Measurements from ENCODE around the gene MCM3. TPM values are rescaled to one million over a fixed set of nuclear protein-coding genes. Genes with fewer than 3 reads are reported as not detected.

MCM3 gene
- total RNA-seq, 1 donor from 2014 or later: 122 TPM

GRCh38 chr6:52306972-52307870 is 22.7 kb upstream of the MCM3 start:
- H3K36me3 Mint-ChIP-seq: no peaks in the 10 kb centered on the region
- TF ChIP-seq CTCF (conservative IDR thresholded peaks at IDR 0.05): no peak
- peaks cover 31% of the 10 kb centered on the region for H3K4me1 Mint-ChIP-seq (ENCODE audit: unreplicated experiment)
- H3K27ac Mint-ChIP-seq: peak overlapping the region; percentile 80
- no peak for DNase-seq (ENCODE audit: extremely low spot score, unreplicated experiment)
- H3K4me3 Mint-ChIP-seq: peak overlapping the region; percentile 68
- no peaks in the 10 kb centered on the region for H3K9me3 Mint-ChIP-seq
- H3K27me3 Mint-ChIP-seq: no peaks in the 10 kb centered on the region

GRCh38 chr6:52305948-52306767 is 21.6 kb upstream of the MCM3 start:
- Mint-ChIP-seq H3K27me3 (no peaks in the 10 kb centered on the region), H3K27ac (peak overlapping the region; percentile 68), H3K4me3 (no peak overlapping the region), H3K36me3 (no peaks in the 10 kb centered on the region), H3K9me3 (no peaks in the 10 kb centered on the region), H3K4me1 (ENCODE audit: unreplicated experiment) (peaks cover 29% of the 10 kb centered on the region)
- no peak for TF ChIP-seq CTCF (conservative IDR thresholded peaks at IDR 0.05)
- DNase-seq (ENCODE audit: extremely low spot score, unreplicated experiment): no peak

- Mint-ChIP-seq H3K4me1 (ENCODE audit: unreplicated experiment) (peaks cover 29% of the 10 kb centered on the region), H3K27ac (peak overlapping the region; percentile 68), H3K36me3 (no peaks in the 10 kb centered on the region), H3K9me3 (no peaks in the 10 kb centered on the region), H3K4me3 (no peak overlapping the region), H3K27me3 (no peaks in the 10 kb centered on the region)
- DNase-seq (ENCODE audit: extremely low spot score, unreplicated experiment): no peak
- TF ChIP-seq CTCF (conservative IDR thresholded peaks at IDR 0.05): no peak
Observed at GRCh38 chr6:52305411-52305810, 20.9 kb upstream of the MCM3 start.

- H3K27me3 Mint-ChIP-seq: no peaks in the 10 kb centered on the region
- H3K9me3 Mint-ChIP-seq: no peaks in the 10 kb centered on the region
- H3K36me3 Mint-ChIP-seq: no peaks in the 10 kb centered on the region
- TF ChIP-seq CTCF (conservative IDR thresholded peaks at IDR 0.05): no peak
- no peak for DNase-seq (ENCODE audit: extremely low spot score, unreplicated experiment)
- peaks cover 29% of the 10 kb centered on the region for H3K4me1 Mint-ChIP-seq (ENCODE audit: unreplicated experiment)
- no peak overlapping the region for H3K4me3 Mint-ChIP-seq
- peak overlapping the region; percentile 68 for H3K27ac Mint-ChIP-seq
Observed at GRCh38 chr6:52304983-52305390, 20.4 kb upstream of the MCM3 start.

GRCh38 chr6:52303178-52303577 is 18.6 kb upstream of the MCM3 start:
- no peak for DNase-seq (ENCODE audit: extremely low spot score, unreplicated experiment)
- Mint-ChIP-seq H3K4me3 (no peak overlapping the region), H3K36me3 (no peaks in the 10 kb centered on the region), H3K9me3 (no peaks in the 10 kb centered on the region), H3K27me3 (no peaks in the 10 kb centered on the region), H3K4me1 (ENCODE audit: unreplicated experiment) (peaks cover 28% of the 10 kb centered on the region), H3K27ac (peak overlapping the region; percentile 50)
- no peak for TF ChIP-seq CTCF (conservative IDR thresholded peaks at IDR 0.05)
